Amniotic stem cell (primary cell): ENCODE measurements around the gene MED23.

Source experiments
- DNase-seq: peaks from one replicate; lab custom pipeline; 2025; lab: John Stamatoyannopoulos, UW

The MED23 gene

DNA sequence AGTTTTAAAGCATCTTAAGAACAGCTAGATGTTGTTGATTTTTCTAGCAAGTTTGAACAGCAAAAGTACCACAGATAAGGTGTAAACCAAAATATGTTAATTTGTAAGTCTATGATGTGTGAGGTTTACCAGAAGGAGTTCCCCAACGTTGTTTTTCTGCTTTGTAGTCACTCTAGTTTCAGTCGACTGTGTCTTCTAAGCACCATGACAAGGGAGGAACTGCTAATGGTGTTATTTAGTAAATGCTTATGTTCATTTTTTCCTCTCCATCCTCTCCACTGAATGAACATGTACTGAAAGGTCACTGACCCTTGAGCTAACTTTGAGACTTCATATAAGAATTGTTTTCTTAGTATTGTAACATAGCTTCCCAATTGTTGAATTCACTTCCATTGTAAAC, 12.1 kb upstream of the MED23 start:
- no peak for DNase-seq

DNA sequence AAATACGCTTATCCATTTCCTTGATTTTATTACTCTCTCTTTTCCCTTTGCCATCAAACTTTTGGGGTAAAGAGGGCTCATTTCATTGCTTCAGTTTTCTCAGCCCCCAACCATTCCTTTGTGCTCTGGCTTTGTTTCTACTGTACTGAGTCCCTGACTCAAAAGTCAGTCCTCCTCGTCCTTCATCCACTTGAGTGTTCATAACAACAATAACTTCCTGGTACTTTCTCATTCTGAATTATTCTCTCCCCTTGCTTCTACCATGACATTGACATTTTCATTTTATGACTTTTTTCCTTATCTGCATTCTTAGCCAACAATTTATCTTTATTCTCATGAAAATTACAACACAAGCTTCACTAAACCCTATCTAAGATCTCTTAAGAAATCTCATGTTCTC, 10.0 kb upstream of the MED23 start:
- DNase-seq: no peak

DNA sequence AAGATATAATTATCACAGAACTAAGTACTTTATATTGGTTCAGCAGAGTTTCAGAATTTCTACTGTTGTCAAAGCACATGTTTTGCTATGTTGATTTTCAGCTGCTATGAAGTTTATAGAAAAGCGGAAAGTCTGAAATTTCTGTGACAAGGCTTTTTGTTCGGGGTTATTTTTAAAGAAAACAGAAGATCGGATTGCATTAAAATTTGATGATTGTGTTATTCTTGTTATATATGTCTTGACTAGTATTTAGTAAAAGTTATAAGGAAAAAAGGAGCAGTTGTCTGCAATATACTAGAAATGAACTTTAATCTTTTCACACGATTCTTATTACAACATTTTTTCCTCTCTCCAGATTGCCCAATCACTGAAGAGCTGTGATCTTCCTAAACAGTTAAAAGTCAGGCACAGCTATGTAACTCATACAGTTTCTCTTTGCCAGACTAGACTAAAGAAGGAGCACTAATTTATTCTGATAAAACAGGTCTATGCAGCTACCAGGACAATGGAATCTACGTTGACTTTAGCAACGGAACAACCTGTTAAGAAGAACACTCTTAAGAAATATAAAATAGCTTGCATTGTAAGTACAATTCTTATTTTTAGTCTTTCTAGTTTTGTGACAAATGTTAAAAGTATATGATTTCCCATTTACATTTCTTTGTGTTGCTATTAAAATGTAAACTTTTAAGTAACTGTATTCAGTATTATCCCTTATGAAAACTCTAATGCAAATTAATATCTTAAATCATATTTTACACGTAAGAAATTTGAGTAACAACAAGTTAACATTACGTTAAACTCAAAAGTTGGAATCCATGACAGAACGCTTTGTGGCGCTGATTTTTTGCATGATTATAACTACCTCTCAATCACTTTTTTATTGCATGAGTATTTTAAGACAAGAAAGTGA, 9.1 kb upstream of the MED23 start, which contains the start of gene ENPP3:
Gene ENPP3 (plus strand): TSS at position 423 of the 913 bp plus-strand sequence. CDS start 83 bp downstream, at position 506.
- DNase-seq: no peak

DNA sequence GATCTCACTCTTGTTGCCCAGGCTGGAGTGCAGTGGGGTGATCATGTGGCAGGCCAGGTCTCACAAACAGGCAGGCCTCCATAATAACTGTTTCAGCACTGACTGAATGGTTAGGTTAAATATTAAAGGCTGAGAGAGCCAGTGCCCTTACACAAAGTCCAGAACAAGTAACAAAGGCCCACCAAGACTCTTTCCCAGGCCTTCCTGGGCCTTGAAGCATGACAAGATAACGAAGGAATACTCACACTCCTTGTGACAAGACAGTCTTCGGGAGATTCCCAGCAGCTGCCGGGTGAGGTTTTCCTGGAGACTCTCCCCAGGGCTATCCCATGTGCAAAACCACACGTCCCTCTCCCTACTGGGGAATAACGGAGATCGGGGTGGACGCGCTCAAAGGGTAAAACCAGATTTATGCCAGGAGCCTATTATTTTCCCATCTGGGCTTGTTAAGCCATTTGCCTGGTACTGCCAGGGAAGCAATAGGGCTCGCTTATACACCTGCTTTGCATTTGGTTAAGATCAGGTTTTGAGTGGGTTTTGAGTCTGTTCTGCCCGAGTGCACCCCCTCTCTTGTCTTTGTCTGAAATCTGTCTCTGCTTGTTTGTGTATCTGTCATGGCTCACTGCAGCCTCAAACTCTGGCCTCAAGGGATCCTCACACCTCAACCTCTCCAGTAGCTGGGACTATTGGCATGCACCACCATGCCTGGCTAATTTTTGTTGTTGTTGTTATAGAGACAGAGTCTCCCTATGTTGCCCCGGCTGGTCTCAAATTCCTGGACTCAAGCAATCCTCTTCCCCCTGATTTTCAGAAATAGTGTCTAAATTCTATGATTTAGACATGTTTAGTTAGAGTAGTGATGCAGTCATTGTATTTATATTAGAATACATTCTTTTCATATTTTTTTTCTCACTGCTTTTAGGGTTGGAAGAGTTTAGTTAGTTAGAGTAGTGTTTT, 7.6 kb upstream of the MED23 start:
- DNase-seq: no peak

DNA sequence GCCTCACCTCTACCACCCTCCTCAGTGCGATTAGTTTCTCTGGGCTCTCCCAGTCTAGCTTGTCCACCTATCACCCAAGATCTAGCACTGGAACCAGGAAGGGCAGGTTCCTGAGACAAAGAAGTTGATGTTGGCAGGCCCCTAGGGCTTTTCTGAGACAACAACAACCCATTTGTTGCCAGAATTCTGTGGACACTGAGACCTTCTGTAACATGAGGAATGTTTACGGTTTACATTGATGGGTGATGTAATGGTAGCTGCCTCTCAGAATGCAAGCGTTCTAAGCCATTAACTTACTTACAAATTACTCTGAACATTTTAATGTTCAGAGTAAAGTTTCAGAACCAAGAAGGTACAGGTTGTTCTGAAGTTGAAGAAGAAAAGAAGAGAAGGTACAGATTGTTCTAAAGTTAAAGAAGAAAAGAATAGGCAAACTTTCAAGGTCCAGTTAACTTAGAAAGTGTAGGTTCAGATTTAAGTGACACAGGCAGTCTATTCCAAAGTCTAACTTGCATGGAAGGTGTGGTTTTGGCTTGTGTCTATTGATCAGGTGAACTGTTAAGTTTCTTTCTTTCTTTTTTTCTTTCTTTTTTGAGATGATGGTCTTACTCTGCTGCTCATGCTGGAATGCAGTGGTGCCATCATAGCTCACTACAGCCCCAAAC, 3.7 kb upstream of the MED23 start:
- DNase-seq: no peak

DNA sequence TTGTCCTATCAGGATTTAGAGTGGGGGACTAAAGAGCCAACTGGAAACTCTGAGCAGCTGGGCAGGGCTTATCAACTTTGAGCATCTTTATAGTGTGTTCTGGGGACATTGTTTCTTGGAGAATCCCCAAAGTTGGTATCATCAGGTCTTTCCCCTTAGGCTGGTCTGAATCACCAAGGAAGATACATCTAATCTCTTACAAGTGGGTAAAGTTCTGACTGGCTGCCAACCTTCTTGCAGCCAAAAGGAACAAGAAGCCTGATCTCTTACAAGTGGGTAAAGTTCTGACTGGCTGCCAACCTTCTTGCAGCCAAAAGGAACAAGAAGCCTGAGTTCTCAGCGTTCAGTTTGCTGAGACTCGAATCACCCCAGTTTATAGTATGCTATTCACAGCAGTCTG, 1.6 kb upstream of the MED23 start:
- DNase-seq: no peak

DNA sequence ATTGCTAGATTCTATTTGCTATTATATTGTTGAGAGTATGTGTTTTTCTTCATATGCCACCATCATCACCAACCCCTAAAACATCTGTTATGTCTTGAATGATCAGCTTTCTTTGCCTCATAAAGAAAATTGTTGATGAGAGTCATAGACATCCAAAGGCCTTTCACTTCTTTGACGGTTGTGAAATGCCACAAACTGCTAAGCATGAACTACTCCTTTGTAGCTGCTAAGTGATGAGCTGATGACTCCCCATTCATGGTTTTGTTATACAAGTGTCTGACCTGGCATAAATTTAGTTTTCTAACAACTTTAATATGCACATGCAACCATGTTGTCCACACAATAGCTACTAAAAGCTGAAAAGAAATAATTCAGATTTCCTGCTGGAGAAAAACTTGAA, 684 bp upstream of the MED23 start:
- no peak for DNase-seq

DNA sequence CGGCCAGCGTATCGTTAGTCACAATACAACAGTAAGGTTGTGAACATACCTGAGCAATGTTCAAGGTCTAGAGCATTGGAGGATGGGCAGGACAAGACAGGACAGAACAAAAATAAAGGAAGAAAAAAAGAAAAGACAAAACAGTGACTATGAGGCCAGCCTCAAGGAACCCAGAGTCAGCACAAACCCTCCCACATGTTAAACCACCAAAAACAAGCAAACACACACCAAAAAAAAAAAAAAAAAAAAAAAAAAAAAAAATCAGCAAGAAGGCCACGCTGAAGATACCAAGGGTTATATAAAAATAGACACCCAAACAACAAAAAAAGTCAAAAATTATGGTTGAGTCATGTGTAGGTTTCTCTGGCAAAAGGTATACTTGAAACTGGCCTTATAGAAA, 12.8 kb downstream of the MED23 start:
- no peak for DNase-seq

DNA sequence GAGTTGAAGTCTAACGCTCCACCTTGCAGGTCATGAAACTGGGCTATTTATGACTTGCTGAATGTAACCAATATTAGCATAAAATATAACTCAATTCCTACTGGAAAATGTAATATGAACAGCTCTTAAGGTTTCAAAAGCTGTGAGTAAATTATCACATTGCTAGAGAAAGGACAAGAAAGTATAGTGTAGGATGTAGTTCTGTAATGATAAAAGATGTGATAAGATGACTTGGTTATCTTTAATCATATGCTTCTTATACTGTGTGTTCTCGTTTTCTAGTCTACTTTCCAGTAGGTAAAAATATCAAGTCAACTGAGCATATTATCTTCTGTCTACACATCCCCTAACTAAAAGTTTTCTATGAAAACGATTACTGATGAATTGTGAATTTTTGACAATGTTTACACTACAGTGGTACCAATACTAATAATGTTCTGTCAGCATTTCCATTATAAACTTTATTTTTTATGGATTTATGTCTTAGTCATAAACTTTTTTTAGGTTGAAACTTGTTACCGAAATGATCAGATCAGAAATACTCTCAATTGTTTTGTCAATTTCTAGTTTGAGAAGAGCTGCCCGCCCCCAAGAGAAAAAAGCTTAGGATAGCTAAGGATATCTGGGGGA, 14.6 kb downstream of the MED23 start:
- DNase-seq: no peak

DNA sequence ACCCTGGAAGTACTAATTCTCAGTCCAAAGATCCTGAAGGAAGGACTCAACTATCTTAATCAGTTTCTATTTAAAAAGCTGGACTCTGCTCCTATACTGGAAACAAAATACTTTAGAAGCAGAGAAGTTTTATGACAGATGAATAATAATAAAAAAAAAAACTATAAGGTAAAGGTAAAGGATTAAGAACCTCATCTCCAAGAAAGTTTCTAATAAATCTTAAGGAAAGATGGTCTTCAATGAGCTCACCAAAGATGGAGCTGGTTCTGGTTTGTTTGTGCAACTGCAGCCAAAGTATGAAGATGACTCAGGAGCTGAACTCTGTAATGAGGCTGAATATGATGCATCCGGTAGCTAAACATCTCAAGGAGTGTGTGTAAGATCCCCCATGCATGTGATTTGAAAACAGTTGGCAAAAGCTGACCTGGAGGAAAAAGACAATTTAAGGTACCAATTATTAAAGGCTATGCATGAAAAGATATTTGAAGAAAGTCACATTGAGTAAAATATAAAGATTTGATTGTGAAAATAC, 25.2 kb downstream of the MED23 start:
- DNase-seq: peak; percentile 57

DNA sequence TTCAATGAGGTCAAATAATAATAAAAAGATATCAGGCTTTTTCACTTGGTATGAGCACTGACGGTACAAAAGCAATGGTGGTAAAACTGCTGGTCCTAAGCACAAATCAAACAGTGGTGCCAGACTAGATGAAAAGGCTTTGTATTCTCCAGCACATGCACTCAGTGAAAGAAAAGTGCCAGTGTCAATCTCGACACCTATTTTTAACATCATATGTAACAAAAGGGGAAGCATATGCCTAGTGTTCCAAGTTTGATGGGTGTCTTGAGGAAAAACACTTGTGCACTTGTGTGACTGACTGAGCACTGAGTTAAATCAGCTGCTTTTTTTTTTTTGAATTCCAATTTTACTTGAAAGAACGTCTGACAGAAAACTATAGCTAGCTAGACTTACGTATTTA, 27.3 kb downstream of the MED23 start:
- no peak for DNase-seq

DNA sequence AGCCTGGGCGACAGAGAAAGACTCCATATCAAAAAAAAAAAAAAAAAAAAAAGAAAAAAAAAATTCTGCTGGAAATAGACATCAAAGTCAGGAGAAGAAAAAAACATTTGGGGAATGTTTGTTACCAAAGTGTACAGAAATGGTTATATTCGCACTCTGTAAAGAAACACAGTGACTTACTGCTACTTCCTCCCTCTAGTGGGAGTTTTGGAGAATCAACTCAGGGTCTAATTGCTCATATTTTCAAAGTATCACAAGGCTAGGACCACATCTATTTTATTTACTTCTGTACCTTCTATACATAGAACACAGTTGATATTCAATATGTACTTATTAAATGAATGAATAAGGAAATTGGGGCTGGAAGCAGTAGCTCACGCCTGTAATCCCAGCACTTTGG, 30.6 kb downstream of the MED23 start:
- no peak for DNase-seq

DNA sequence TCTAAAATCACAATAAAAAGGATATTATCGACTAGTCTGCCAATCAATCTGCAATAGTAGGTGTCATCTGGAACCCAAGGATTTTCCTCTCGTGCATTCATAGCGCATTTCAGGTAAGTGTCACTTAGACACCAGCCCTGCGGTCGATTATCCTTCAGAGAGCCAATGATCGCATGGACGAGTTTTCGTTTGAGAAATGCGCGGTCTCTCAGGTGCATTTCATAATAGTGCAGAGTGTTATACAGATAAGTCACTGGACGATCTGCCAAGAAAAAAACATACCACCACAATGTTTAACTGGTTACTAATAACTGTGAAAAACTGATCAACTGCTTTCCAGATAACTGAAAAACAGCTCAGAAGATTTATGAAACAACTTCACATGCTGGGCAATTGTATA, 34.0 kb downstream of the MED23 start:
- DNase-seq: no peak

DNA sequence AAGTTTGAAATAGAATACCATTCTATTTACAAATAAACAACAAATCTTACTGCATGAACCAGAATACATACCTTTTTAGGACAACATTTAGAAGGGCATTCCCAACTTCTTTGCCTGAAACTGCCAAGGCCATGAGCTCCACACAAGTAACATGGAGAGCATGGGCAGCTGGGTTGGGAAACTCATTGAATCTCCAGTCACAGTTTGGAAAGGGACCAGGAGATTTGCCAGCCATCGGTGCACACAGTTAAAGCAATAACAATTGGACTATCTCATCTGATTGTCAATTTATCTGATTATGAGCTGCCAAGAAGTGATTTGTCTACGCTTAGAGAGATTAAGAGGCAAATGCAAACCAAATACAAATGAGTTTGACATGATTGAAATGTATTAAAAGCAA, 35.1 kb downstream of the MED23 start:
- no peak for DNase-seq

DNA sequence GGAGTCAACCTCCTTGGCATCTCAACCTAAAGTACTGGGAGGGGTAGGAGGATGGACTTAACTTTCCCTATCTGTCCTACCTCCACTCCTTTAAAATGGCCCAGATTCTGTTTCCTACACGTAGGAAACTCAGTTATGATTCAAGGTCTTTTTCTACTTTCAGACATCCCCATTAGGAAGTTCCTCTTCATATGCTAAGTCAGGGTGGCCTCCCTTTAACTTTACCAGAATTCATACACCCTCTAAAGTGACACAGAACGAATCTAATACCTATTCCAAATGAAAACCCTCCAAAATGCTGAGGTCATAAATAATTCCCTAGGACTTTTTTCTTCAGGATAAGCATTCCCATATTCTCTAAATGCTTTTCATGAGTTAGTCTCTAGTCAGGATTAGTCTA, 39.4 kb downstream of the MED23 start:
- no peak for DNase-seq

DNA sequence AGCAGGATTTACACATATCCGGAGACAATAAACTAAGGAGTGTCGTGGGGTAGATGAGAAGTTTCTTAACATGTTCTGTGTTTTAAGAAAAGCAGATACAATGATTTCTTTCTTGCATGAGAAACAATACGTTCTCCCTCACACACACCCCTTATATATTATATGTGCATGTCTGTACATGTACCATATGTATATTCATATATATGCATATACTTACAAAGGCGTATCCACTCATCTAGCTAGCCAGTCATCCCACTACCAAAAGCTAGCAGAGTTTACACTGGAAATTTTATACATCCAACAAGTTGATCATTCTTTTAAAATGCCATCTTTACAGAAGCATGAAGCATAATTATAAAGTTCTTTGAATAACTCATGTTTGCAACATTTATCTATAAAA, 40.1 kb downstream of the MED23 start:
- DNase-seq: no peak

DNA sequence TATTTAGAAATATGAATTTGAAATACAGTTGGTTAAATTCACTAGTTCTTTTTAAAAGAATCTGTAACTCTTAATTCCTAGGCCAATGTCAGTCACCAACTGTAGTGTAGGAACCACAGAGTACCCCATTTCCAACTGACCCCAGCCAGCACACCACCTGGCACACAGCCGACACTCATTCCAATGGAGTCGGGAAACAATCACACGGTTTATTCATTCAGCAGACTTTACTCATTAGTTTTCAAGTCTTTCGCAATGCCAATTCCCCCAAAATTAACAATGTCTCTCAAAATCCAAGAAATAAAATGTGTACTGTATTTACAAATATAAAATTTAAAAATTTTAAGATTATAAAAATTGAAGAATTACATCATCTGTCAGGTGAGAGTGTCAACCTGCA, 41.5 kb downstream of the MED23 start:
- no peak for DNase-seq

DNA sequence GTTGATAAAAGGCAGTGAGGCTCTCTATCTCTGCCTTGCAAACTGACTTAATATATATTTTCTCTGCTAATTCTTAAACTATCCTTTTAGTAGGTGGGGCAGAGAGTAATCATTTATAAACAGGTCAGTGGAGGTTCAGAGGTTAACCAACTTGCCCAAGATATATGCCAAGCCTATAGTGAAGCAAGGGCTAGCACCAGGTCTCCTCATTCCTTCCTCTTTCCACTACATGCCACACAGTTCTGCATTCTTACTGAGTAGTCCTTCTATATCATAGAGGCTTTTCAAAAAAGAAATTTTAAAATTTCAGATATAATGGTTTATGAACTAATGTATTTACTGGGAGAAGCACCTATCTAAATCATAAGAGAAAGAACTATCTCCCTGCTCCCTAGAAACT, 46.5 kb downstream of the MED23 start:
- no peak for DNase-seq

DNA sequence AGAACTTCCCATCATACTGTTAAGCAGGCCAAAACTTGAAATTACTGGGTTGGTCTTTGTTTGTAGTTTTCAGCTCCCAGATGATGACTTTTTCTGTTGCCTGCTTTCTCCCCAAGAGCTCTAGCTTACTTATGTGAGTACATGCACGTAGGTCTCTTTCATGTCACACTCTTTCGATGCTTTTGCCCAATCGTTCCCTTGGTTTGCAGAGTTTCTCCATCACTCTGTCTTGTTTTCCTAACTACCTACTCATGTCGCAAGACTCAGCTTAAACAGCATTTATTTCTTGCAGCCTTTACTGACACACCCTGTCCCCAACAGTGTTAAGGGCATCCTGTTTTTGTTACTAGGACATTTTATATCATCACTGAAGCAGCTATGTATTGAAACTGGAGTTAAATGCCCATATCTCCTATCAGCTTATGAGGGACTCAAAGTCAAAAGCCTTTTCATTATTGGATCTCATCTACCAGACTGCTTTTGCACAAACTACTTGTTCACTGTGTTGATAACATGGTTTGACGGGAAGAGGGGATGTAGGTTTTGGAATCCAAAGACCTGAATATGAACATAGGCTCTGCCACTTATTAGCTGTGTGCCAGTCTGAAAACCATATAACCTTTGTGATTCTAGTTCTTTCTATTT, 52.1 kb downstream of the MED23 start:
- no peak for DNase-seq

DNA sequence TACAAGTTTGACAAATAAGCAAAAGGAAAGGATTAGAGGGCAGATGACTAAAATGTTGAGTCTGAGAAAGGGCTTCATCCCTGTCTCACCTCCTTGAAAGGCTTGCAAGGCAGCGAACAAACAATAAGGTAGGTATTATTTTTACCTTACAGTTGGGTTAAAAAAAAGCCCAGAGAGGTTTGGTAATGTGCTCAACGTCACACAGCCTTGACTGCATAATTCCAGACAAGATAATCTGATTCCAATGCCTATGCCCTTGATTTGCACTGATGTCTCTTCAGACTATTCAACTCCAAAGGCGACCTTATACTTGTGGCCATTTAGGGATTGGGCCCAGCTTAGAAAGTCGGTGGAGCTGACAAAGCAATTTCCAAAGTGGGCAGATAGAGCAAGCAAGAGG, 53.4 kb downstream of the MED23 start:
- no peak for DNase-seq

DNA sequence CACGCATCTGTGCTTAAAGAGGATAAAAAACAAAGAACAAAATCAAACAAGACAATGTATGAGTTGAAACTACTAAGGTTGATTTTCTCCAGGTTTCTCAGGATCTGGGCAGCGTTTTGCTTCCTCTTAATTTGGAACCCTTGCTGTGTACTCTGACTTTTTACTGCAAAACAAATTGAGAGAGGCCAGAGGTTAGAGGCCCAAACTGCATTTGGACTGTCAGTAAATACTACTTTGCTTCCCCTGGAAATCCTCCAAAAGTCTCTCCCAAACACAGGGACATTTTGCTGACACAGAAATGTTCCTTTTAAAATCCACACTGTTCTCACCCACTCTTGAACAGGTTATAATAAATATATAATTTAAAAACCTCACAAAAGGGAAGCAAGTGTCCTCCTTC, 53.9 kb downstream of the MED23 start:
- no peak for DNase-seq
